Astrocyte (in vitro differentiated cells and primary cell): ENCODE measurements around the gene CCDC57. TPM values are rescaled to one million over a fixed set of nuclear protein-coding genes. Genes with fewer than 3 reads are reported as not detected.
A peak's percentile ranks its signal among the peaks of the same experiment; 100 is the strongest.

Experiments
- DNase-seq: peaks from one replicate; pipeline ENCODE4 v3.0.0-alpha.2; 2010; ENCODE audit warnings: low read depth
- FAIRE-seq: peaks from 2 replicates; lab custom pipeline; 2011; peaks lifted over from hg19 to GRCh38; lab: Jason Lieb, UNC
- H2AFZ ChIP-seq: 2 replicates; pipeline ENCODE4 v1.6.0; 2012; ENCODE audit warnings: low read depth, low read length, inconsistent platforms
- H3K27ac ChIP-seq: 2 replicates; pipeline ENCODE4 v1.5.1; 2011; ENCODE audit warnings: low read depth, low read length, inconsistent platforms
- H3K27me3 ChIP-seq: 2 replicates; pipeline ENCODE4 v1.6.0; 2011; ENCODE audit warnings: low read length, inconsistent platforms; ENCODE audit not compliant: insufficient read depth
- H3K36me3 ChIP-seq: 2 replicates; pipeline ENCODE4 v1.5.1; 2011; ENCODE audit warnings: low read length, inconsistent platforms; ENCODE audit not compliant: insufficient read depth
- H3K4me1 ChIP-seq: 2 replicates; pipeline ENCODE4 v1.5.1; 2011; ENCODE audit warnings: low read length, inconsistent platforms; ENCODE audit not compliant: insufficient read depth
- H3K4me2 ChIP-seq: 2 replicates; pipeline ENCODE4 v1.6.0; 2012; ENCODE audit warnings: low read length, inconsistent platforms
- H3K4me3 ChIP-seq: 2 replicates; pipeline ENCODE4 v1.5.1; 2011; ENCODE audit warnings: low read depth, mild to moderate bottlenecking, low read length, inconsistent platforms; ENCODE audit not compliant: insufficient read depth
- H3K79me2 ChIP-seq: 2 replicates; pipeline ENCODE4 v1.6.0; 2012; ENCODE audit warnings: mild to moderate bottlenecking, low read length, inconsistent platforms; ENCODE audit not compliant: insufficient read depth
- H3K9ac ChIP-seq: 2 replicates; pipeline ENCODE4 v1.6.0; 2012; ENCODE audit warnings: mild to moderate bottlenecking, low read length, inconsistent platforms
- H3K9me3 ChIP-seq: 2 replicates; pipeline ENCODE4 v1.5.1; 2012; ENCODE audit warnings: low read depth, mild to moderate bottlenecking, low read length, inconsistent platforms; ENCODE audit not compliant: insufficient read depth
- H4K20me1 ChIP-seq: 2 replicates; pipeline ENCODE4 v1.6.0; 2012; ENCODE audit warnings: low read length, inconsistent platforms; ENCODE audit not compliant: insufficient read depth
- H3K27ac Mint-ChIP-seq: one replicate; pipeline ENCODE4 v1.8.0; 2021; ENCODE audit warnings: mild to moderate bottlenecking, mixed read lengths; ENCODE audit not compliant: unreplicated experiment
- H3K27me3 Mint-ChIP-seq: one replicate; pipeline ENCODE4 v1.8.0; 2021; ENCODE audit warnings: low read depth, mixed read lengths; ENCODE audit not compliant: unreplicated experiment
- H3K36me3 Mint-ChIP-seq: one replicate; pipeline ENCODE4 v1.8.0; 2021; ENCODE audit warnings: low read depth, mixed read lengths; ENCODE audit not compliant: unreplicated experiment
- H3K4me1 Mint-ChIP-seq: one replicate; pipeline ENCODE4 v1.8.0; 2021; ENCODE audit warnings: low read depth, mixed read lengths; ENCODE audit not compliant: unreplicated experiment
- H3K4me3 Mint-ChIP-seq: one replicate; pipeline ENCODE4 v1.8.0; 2021; ENCODE audit warnings: mild to moderate bottlenecking, moderate library complexity, mixed read lengths; ENCODE audit not compliant: unreplicated experiment
- H3K9me3 Mint-ChIP-seq: one replicate; pipeline ENCODE4 v1.8.0; 2021; ENCODE audit warnings: mild to moderate bottlenecking, mixed read lengths; ENCODE audit not compliant: unreplicated experiment
- EZH2 ChIP-seq: IDR thresholded peaks from 2 replicates; pipeline ENCODE4 v1.6.1; 2012; ENCODE audit warnings: mild to moderate bottlenecking, low read length, inconsistent platforms; ENCODE audit not compliant: insufficient read depth
- total RNA-seq: library from RNA; stranded (reverse); gene quantifications from 2 replicates; pipeline ENCODE4 v1.2.1, GENCODE V29; 2021
- TF ChIP-seq, protein P1 (sequence below): IDR thresholded peaks from 2 replicates; pipeline ENCODE4 v1.5.1; 2011; ENCODE audit warnings: low read depth, mild to moderate bottlenecking, inconsistent platforms, low read length, moderate library complexity; ENCODE audit not compliant: insufficient read depth

The CCDC57 gene
- total RNA-seq, 1 donor from 2014 or later, result 20.4 TPM

GRCh38 chr17:82258555-82258954 is 45.9 kb upstream of the CCDC57 start:
- DNase-seq (no peak), FAIRE-seq (no peak)
- Histone ChIP-seq H3K4me2 (no peak overlapping the region), H2AFZ (no peak overlapping the region), H3K9me3 (no peaks in the 10 kb centered on the region), H3K4me3 (no peak overlapping the region), H3K27me3 (no peaks in the 10 kb centered on the region), H3K79me2 (peaks cover 86% of the 10 kb centered on the region), H3K4me1 (no peaks in the 10 kb centered on the region), H3K27ac (no peak overlapping the region), H3K9ac (no peak overlapping the region), H4K20me1 (peaks cover 85% of the 10 kb centered on the region), H3K36me3 (peaks cover 71% of the 10 kb centered on the region)
- H3K9me3 Mint-ChIP-seq, result no peaks in the 10 kb centered on the region
- TF ChIP-seq, protein P1, sequence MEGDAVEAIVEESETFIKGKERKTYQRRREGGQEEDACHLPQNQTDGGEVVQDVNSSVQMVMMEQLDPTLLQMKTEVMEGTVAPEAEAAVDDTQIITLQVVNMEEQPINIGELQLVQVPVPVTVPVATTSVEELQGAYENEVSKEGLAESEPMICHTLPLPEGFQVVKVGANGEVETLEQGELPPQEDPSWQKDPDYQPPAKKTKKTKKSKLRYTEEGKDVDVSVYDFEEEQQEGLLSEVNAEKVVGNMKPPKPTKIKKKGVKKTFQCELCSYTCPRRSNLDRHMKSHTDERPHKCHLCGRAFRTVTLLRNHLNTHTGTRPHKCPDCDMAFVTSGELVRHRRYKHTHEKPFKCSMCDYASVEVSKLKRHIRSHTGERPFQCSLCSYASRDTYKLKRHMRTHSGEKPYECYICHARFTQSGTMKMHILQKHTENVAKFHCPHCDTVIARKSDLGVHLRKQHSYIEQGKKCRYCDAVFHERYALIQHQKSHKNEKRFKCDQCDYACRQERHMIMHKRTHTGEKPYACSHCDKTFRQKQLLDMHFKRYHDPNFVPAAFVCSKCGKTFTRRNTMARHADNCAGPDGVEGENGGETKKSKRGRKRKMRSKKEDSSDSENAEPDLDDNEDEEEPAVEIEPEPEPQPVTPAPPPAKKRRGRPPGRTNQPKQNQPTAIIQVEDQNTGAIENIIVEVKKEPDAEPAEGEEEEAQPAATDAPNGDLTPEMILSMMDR, result no peak
- no peak for TF ChIP-seq EZH2
- peaks cover 7% of the 10 kb centered on the region for H3K36me3 Mint-ChIP-seq
- H3K4me1 Mint-ChIP-seq, result peaks cover 3% of the 10 kb centered on the region
- no peak overlapping the region for H3K27ac Mint-ChIP-seq
- no peaks in the 10 kb centered on the region for H3K27me3 Mint-ChIP-seq
- H3K4me3 Mint-ChIP-seq, result no peak overlapping the region

DNA sequence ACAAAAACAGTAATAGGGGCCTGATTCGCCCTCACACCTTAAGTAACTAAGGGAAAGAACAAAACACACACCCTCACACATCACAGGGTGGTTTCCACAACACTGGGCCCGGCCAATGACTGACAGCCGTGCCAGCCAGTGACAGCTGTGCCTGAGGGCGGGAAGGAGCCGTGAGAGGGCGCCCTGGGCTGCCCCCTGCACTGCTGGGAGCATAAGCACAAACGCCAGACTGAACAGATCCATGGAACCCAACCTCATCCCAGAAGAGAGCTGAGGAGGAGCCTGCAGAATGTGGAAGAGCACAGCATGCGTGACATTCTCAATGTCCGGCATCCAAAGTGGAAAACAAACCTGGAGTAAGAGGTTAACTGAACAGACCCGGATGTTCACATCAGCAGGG is 44.8 kb upstream of the CCDC57 start:
- Histone ChIP-seq H3K4me3 (no peak overlapping the region), H2AFZ (no peak overlapping the region), H3K27ac (peak overlapping the region; percentile 13), H3K9ac (no peak overlapping the region), H4K20me1 (peaks cover 85% of the 10 kb centered on the region), H3K4me1 (no peaks in the 10 kb centered on the region), H3K9me3 (no peaks in the 10 kb centered on the region), H3K4me2 (no peak overlapping the region), H3K27me3 (no peaks in the 10 kb centered on the region), H3K36me3 (peaks cover 74% of the 10 kb centered on the region), H3K79me2 (peaks cover 86% of the 10 kb centered on the region)
- no peak for FAIRE-seq
- H3K4me1 Mint-ChIP-seq, result peaks cover 3% of the 10 kb centered on the region
- H3K27me3 Mint-ChIP-seq, result no peaks in the 10 kb centered on the region
- H3K9me3 Mint-ChIP-seq, result no peaks in the 10 kb centered on the region
- peaks cover 14% of the 10 kb centered on the region for H3K36me3 Mint-ChIP-seq
- no peak overlapping the region for H3K4me3 Mint-ChIP-seq
- peak overlapping the region; percentile 48 for H3K27ac Mint-ChIP-seq
- TF ChIP-seq EZH2, result no peak
- DNase-seq, result no peak

- H3K36me3 ChIP-seq, result peaks cover 69% of the 10 kb centered on the region
- H3K4me1 ChIP-seq, result no peaks in the 10 kb centered on the region
- H3K4me3 Mint-ChIP-seq, result no peak overlapping the region
- H3K27me3 ChIP-seq, result no peaks in the 10 kb centered on the region
- H4K20me1 ChIP-seq, result peaks cover 85% of the 10 kb centered on the region
- H3K9me3 Mint-ChIP-seq, result no peaks in the 10 kb centered on the region
- H3K4me1 Mint-ChIP-seq, result peaks cover 3% of the 10 kb centered on the region
- TF ChIP-seq, protein P1, result no peak
- no peak for TF ChIP-seq EZH2
- H3K36me3 Mint-ChIP-seq, result peaks cover 20% of the 10 kb centered on the region
- DNase-seq (no peak), FAIRE-seq (no peak)
- H3K9ac ChIP-seq, result no peak overlapping the region
- no peaks in the 10 kb centered on the region for H3K9me3 ChIP-seq
- H2AFZ ChIP-seq, result no peak overlapping the region
- H3K4me2 ChIP-seq, result no peak overlapping the region
- H3K27ac Mint-ChIP-seq, result peak overlapping the region; percentile 60
- peaks cover 85% of the 10 kb centered on the region for H3K79me2 ChIP-seq
- H3K27ac ChIP-seq, result no peak overlapping the region
- no peak overlapping the region for H3K4me3 ChIP-seq
- H3K27me3 Mint-ChIP-seq, result no peaks in the 10 kb centered on the region
These were observed 43.7 kb upstream of the CCDC57 start for GRCh38 chr17:82256242-82256885.
